IMR-90 (cell line): Measurements from ENCODE around the gene ACY1. TPM values are rescaled to one million over a fixed set of nuclear protein-coding genes. Genes with fewer than 3 reads are reported as not detected.
A peak's percentile ranks its signal among the peaks of the same experiment; 100 is the strongest.

Experiments
- ATAC-seq: fragments of 200-7000 bp; cut with Tn5 transposase; 2 replicates; pipeline ENCODE4 v1.9.1; 2020; ENCODE audit warnings: low read depth, mild to moderate bottlenecking, moderate library complexity
- BruUV-seq: library from RNA; stranded (reverse); fragments of 400-500 nt; replicated peaks from 2 replicates; lab custom pipeline; 2021; lab: Mats Ljungman, UMichigan
- CTCF ChIA-PET: fragments of 300-600 bp; formaldehyde crosslinking; extraction: SDS; loops from one replicate; lab custom pipeline; 2021; ENCODE audit warnings: antibody characterized with exemption; lab: Yijun Ruan, JAX
- POLR2A ChIA-PET: fragments of 300-600 bp; sonication (Branson Sonifier 250); formaldehyde crosslinking; loops from one replicate; lab custom pipeline; 2022; ENCODE audit warnings: antibody characterized with exemption; ENCODE audit not compliant: unreplicated experiment; lab: Charles Lee
- DNase-seq: peaks from one replicate; pipeline ENCODE4 v3.0.0; 2013
- H2AFZ ChIP-seq: replicated peaks from 2 replicates; pipeline ENCODE3; 2013; ENCODE audit warnings: low read length, mild to moderate bottlenecking; ENCODE audit not compliant: poor library complexity
- H2AK5ac ChIP-seq: 2 replicates; pipeline ENCODE4 v1.6.1; 2013; ENCODE audit warnings: low read depth, low read length, inconsistent platforms
- H2AK9ac ChIP-seq: replicated peaks from 2 replicates; pipeline ENCODE3; 2013; ENCODE audit warnings: mild to moderate bottlenecking, low read depth, low read length, moderate library complexity; ENCODE audit not compliant: poor library complexity
- H2BK120ac ChIP-seq: 2 replicates; pipeline ENCODE4 v1.6.1; 2013; ENCODE audit warnings: low read depth, low read length, inconsistent platforms
- H2BK15ac ChIP-seq: 3 replicates; pipeline ENCODE4 v1.6.1; 2013; ENCODE audit warnings: low read depth, low read length, inconsistent platforms
- H2BK20ac ChIP-seq: 2 replicates; pipeline ENCODE4 v1.6.1; 2013; ENCODE audit warnings: low read depth, mild to moderate bottlenecking, inconsistent platforms, low read length, moderate library complexity
- H2BK5ac ChIP-seq: 2 replicates; pipeline ENCODE4 v1.6.1; 2013; ENCODE audit warnings: mild to moderate bottlenecking, low read depth, low read length, inconsistent platforms; ENCODE audit not compliant: poor library complexity, severe bottlenecking
- H3K14ac ChIP-seq: replicated peaks from 2 replicates; pipeline ENCODE4 v1.6.1; 2013; ENCODE audit warnings: low read depth, low read length, inconsistent platforms
- H3K18ac ChIP-seq: 2 replicates; pipeline ENCODE4 v1.6.1; 2013; ENCODE audit warnings: low read depth, low read length, control low read depth
- H3K23ac ChIP-seq: 2 replicates; pipeline ENCODE4 v1.6.1; 2013; ENCODE audit warnings: low read depth, low read length, inconsistent platforms
- H3K27ac ChIP-seq: 2 replicates; pipeline ENCODE4 v1.5.1; 2013; ENCODE audit warnings: mild to moderate bottlenecking, control low read depth, low read length; ENCODE audit not compliant: insufficient read depth
- H3K27me3 ChIP-seq: 2 replicates; pipeline ENCODE4 v1.6.1; 2013; ENCODE audit warnings: low read length; ENCODE audit not compliant: control insufficient read depth, insufficient read depth
- H3K36me3 ChIP-seq: 2 replicates; pipeline ENCODE4 v1.6.1; 2013; ENCODE audit warnings: low read length, mixed read lengths; ENCODE audit not compliant: control insufficient read depth, insufficient read depth
- H3K4ac ChIP-seq: 2 replicates; pipeline ENCODE4 v1.6.1; 2013; ENCODE audit warnings: low read depth, low read length, inconsistent platforms
- H3K4me1 ChIP-seq: 2 replicates; pipeline ENCODE4 v1.6.1; 2013; ENCODE audit warnings: low read length, mixed read lengths; ENCODE audit not compliant: control insufficient read depth, insufficient read depth
- H3K4me2 ChIP-seq: 2 replicates; pipeline ENCODE4 v1.6.1; 2013; ENCODE audit warnings: low read depth, mild to moderate bottlenecking, control low read depth, low read length, moderate library complexity
- H3K4me3 ChIP-seq: 2 replicates; pipeline ENCODE4 v1.5.1; 2013; ENCODE audit warnings: low read depth, mild to moderate bottlenecking, control low read depth, low read length, moderate library complexity; ENCODE audit not compliant: insufficient read depth
- H3K56ac ChIP-seq: 2 replicates; pipeline ENCODE4 v1.6.1; 2013; ENCODE audit warnings: low read length, inconsistent platforms; ENCODE audit not compliant: insufficient read depth; ENCODE audit errors: extremely low read depth
- H3K79me1 ChIP-seq, 2 experiments: 2 replicates each; pipeline ENCODE4 v1.6.1; 2013; ENCODE audit warnings: low read length in 2 of 2, inconsistent platforms in 1 of 2, low read depth in 1 of 2
- H3K9ac ChIP-seq: 2 replicates; pipeline ENCODE4 v1.6.1; 2013; ENCODE audit warnings: low read depth, low read length, control low read depth
- H3K9me1 ChIP-seq: 2 replicates; pipeline ENCODE4 v1.6.1; 2013; ENCODE audit warnings: low read length, inconsistent platforms; ENCODE audit not compliant: insufficient read depth
- H3K9me3 ChIP-seq: 2 replicates; pipeline ENCODE4 v1.6.1; 2013; ENCODE audit warnings: low read length; ENCODE audit not compliant: control insufficient read depth, insufficient read depth
- H4K20me1 ChIP-seq: 2 replicates; pipeline ENCODE4 v1.6.1; 2013; ENCODE audit warnings: low read length, inconsistent platforms; ENCODE audit not compliant: insufficient read depth
- H4K5ac ChIP-seq: 2 replicates; pipeline ENCODE4 v1.6.1; 2013; ENCODE audit warnings: mild to moderate bottlenecking, low read depth, low read length, control low read depth
- H4K8ac ChIP-seq, 2 experiments: 2 replicates each; pipeline ENCODE4 v1.6.1; 2013; ENCODE audit warnings: low read depth in 2 of 2, low read length in 2 of 2, control low read depth in 1 of 2, inconsistent platforms in 1 of 2
- H4K91ac ChIP-seq: 2 replicates; pipeline ENCODE4 v1.6.1; 2013; ENCODE audit warnings: low read depth, low read length, inconsistent platforms; ENCODE audit not compliant: insufficient read depth
- BHLHE40 ChIP-seq: fragments of 150-350 bp; IDR thresholded peaks from 2 replicates; pipeline ENCODE4 v1.6.1; 2016; ENCODE audit warnings: mild to moderate bottlenecking, low read depth, low read length
- CHD1 ChIP-seq: IDR thresholded peaks from 2 replicates; pipeline ENCODE4 v1.6.1; 2012; ENCODE audit warnings: low read depth, low read length, improper control_type of control experiment
- FOS ChIP-seq: fragments of 150-350 bp; IDR thresholded peaks from 2 replicates; pipeline ENCODE4 v1.6.1; 2016; ENCODE audit warnings: low read depth, low read length
- MAZ ChIP-seq: IDR thresholded peaks from 2 replicates; pipeline ENCODE4 v1.6.1; 2012; ENCODE audit warnings: low read depth, mild to moderate bottlenecking, low read length, improper control_type of control experiment, moderate library complexity, borderline replicate concordance
- MXI1 ChIP-seq: IDR thresholded peaks from 2 replicates; pipeline ENCODE4 v1.6.1; 2012; ENCODE audit warnings: low read depth, mild to moderate bottlenecking, low read length, moderate library complexity, borderline replicate concordance
- RFX5 ChIP-seq: IDR thresholded peaks from 2 replicates; pipeline ENCODE4 v1.8.0; 2012; ENCODE audit warnings: low read depth, mild to moderate bottlenecking, low read length, moderate library complexity
- WGBS, 2 experiments: methylation state at CpG; one replicate each; pipeline versions ENCODE4 v1.1.5 to v1.1.7; 2013; ENCODE audit warnings: missing lambda C conversion rate in 2 of 2; ENCODE audit not compliant: insufficient read length in 1 of 2; ENCODE audit errors: extremely low coverage in 2 of 2; 5-methylcytosine and 5-hydroxymethylcytosine counted together
- dilution Hi-C: fragments of 300-500 bp; cut with HindIII; formaldehyde crosslinking; loops from one replicate; pipeline ENCODE4 v1.14.3; 2018; ENCODE audit warnings: low sequenced_read_pairs; ENCODE audit not compliant: unreplicated experiment
- in situ Hi-C: fragments of 300-500 bp; cut with MboI; formaldehyde crosslinking; loops from 3 replicates; pipeline ENCODE4 v1.14.3; 2019; ENCODE audit warnings: low sequenced_read_pairs, inconsistent platforms, mixed read lengths
- intact Hi-C: fragments of 100-400 bp; cut with micrococcal nuclease; formaldehyde crosslinking; loops from 2 replicates; pipeline ENCODE4 v1.10.0; 2022
- polyA plus RNA-seq, 3 experiments: library from polyadenylated mRNA; depleted of rRNA; stranded (reverse); fragments of >200 nt; gene quantifications; 2 replicates each; pipeline ENCODE4 v1.2.3, GENCODE V29; 2012; ENCODE audit warnings: low replicate concordance in 1 of 3
- total RNA-seq: library from RNA; depleted of rRNA; stranded (reverse); fragments of >200 nt; gene quantifications from 2 replicates; pipeline ENCODE4 v1.2.3, GENCODE V29; 2012
- TF ChIP-seq, protein P1 (sequence below): fragments of 150-350 bp; IDR thresholded peaks from 2 replicates; pipeline ENCODE4 v1.6.1; 2016; ENCODE audit warnings: low read depth, mild to moderate bottlenecking, low read length, moderate library complexity, borderline replicate concordance

ACY1 gene
- total and polyA plus RNA-seq, 2 of the 4 experiments (the other 2 are of a cell fraction), result 22.0 to 47.1 TPM

DNA sequence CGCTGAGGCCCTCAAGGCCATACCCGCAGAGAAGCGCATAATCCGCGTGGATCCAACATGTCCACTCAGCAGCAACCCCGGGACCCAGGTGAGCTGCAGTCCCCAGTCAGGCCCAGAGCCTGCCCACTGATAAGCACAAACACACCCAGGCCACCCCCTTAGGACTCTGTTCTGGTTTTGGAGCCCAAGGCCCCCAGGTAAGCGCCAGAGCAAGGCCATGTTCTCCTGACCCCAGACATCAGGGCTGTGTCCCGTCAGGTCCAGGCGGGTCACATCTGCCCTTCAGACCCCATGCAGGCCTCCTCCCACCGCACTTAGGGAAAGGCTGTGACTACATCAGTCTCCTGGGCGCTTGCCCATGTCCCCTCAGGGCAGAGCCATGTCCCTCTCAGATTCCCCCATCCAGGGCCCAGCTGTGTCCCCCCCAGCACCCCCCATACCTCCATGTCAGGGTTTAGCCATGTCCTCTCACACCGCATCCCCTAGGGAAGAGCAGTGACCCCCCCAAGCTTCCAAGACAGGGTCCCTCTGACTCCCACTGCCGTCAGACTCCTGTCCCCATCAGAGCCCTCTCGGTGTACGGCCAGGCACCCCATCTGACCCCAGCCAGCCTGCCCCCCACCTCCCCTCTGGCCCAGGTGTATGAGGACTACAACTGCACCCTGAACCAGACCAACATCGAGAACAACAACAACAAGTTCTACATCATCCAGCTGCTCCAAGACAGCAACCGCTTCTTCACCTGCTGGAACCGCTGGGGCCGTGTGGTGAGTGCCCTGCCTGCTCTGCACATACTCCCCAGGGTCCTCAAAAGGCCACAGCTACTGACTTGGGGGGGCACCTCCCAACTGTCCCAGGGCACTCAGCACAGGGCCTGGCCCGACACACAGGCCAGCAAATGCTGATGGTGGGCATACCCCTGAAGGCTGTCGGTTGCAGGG, 39.6 kb upstream of the ACY1 start:
- in situ Hi-C loops, result loop anchor here (25.0 kb wide), 1 partner anchor 556 kb away; the partner anchor contains the start of genes MANF and RBM15B
- POLR2A ChIA-PET, result no interaction called here
- CTCF ChIA-PET, result interaction anchor here (1.2 kb wide), 1 partner anchor 30 kb away, joined by 10 read pairs; the partner anchor contains the start of gene ABHD14B

More for the DNA sequence above, 39.6 kb upstream of the ACY1 start:
- H4K8ac ChIP-seq, result peak overlapping the region; percentile 97; a peak in 3 of 4 replicates
- peak overlapping the region; percentile 94 for H2AFZ ChIP-seq
- H3K18ac ChIP-seq, result no peak overlapping the region
- DNase-seq (no peak), ATAC-seq (no peak)
- no peak overlapping the region for H3K56ac ChIP-seq
- 0 out of 2 replicates have a peak overlapping the region, but pooled peaks have one; percentile 35 for H3K23ac ChIP-seq
- H4K5ac ChIP-seq, result peak overlapping the region; percentile 98
- peaks cover 12% of the 10 kb centered on the region for H3K9me1 ChIP-seq
- no peak overlapping the region; the same call in 1 of the 2 replicates for H3K14ac ChIP-seq
- TF ChIP-seq CHD1 (no peak), BHLHE40 (no peak), FOS (no peak), MAZ (no peak), RFX5 (no peak), MXI1 (no peak)
- TF ChIP-seq, protein P1, sequence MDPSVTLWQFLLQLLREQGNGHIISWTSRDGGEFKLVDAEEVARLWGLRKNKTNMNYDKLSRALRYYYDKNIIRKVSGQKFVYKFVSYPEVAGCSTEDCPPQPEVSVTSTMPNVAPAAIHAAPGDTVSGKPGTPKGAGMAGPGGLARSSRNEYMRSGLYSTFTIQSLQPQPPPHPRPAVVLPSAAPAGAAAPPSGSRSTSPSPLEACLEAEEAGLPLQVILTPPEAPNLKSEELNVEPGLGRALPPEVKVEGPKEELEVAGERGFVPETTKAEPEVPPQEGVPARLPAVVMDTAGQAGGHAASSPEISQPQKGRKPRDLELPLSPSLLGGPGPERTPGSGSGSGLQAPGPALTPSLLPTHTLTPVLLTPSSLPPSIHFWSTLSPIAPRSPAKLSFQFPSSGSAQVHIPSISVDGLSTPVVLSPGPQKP, result no peak
- H2BK120ac ChIP-seq, result peak overlapping the region; percentile 44
- no peaks in the 10 kb centered on the region for H3K27me3 ChIP-seq
- no peak overlapping the region for H3K4me3 ChIP-seq
- H3K4ac ChIP-seq, result peak overlapping the region; percentile 91
- peak overlapping the region; percentile 95 for H2AK9ac ChIP-seq
- BruUV-seq, result no TSS peak
- peaks cover 13% of the 10 kb centered on the region for H3K4me1 ChIP-seq
- dilution Hi-C loops (no loop called here), intact Hi-C loops (loop anchor here (2.0 to 5.0 kb wide), 5 partner anchors 39 to 253 kb away; partner anchors contain the start of genes ACY1 and RPL29)
- peak overlapping the region; percentile 90 for H4K91ac ChIP-seq
- peaks cover under 1% of the 10 kb centered on the region; the same call in 1 of the 2 replicates for H3K36me3 ChIP-seq
- H4K20me1 ChIP-seq, result peaks cover 9% of the 10 kb centered on the region
- H3K27ac ChIP-seq, result peak overlapping the region; percentile 79; the same call in 1 of the 2 replicates
- no peak overlapping the region for H2BK15ac ChIP-seq
- no peaks in the 10 kb centered on the region for H3K9me3 ChIP-seq
- peak overlapping the region; percentile 79 for H2BK5ac ChIP-seq
- no peak overlapping the region for H2BK20ac ChIP-seq
- 93% methylated on average over 8 of the region's 21 CpGs; no CpG with 5 or more reads in 1 of the 2 experiments for whole genome bisulfite sequencing, 2 experiments
- H3K9ac ChIP-seq, result no peak overlapping the region
- H3K79me1 ChIP-seq, result peaks cover 18 to 38% of the 10 kb centered on the region in 2 experiments; a peak in 3 of 4 replicates
- H2AK5ac ChIP-seq, result peak overlapping the region; percentile 97
- no peak overlapping the region for H3K4me2 ChIP-seq
